ENCODE measurements around the gene CCL7.
A peak's percentile ranks its signal among the peaks of the same experiment; 100 is the strongest.

The CCL7 gene

DNA sequence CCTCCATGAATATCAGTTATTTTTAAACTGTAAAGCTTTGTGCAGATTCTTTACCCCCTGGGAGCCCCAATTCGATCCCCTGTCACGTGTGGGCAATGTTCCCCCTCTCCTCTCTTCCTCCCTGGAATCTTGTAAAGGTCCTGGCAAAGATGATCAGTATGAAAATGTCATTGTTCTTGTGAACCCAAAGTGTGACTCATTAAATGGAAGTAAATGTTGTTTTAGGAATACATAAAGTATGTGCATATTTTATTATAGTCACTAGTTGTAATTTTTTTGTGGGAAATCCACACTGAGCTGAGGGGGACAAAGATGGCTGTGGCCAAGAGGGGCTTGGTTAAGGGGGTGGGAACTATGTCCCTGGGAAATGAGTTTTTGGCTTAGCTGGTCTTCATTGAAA lies 17.9 kb downstream of the CCL7 start:
- DNase-seq (ENCODE audit: low spot score): no peak

- DNase-seq (ENCODE audit: low spot score): no peak
Measured at GRCh38 chr17:34290586-34290985, 20.6 kb downstream of the CCL7 start.

DNA sequence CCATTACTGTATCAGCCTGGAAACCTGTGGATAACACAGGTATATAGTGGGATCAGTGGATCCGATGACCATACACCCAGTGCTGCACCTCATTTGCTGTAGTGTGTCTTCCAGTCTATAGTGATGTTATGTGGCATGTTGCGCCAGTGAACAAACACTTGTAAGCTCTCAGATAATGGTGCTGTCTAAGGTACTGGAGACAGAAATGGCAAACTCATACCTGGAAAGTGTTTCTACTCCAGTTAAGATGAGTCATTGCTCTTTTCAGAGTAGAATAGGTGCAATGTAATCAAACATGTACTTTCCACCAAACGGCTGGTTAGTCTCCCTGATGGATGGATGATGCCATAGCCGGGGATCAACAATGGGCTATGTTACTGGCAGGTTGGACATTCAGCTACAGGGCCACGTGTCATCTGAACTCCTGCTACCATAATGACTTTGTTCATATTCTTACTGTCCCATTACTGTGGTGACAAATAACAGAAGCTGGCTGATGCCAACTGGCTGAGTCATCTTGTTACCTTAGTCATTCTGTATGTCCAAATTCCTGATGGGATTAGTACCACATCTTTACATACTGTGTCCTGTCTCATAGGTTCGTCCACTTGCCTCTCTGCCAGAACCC lies 21.8 kb downstream of the CCL7 start:
- DNase-seq (ENCODE audit: low spot score): no peak

DNA sequence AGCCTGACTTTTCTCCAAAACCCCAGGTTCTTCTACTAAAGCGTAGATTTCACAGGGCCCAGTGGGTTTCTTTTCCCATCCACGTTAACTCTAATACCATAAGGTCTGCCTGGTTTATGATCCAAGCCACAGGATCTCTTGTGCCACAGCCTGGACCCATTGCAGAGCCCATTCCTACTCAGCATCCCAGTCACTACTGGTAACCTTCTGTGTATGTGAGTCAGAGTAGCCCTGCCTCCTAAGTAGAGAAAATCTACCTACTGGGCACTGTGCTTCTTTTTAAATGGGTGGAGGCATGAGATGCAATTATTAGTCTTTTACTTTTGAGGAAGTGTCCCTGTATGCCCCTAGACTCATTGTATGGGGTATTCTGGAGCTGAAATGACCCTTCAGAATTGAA lies 29.0 kb downstream of the CCL7 start:
- DNase-seq (ENCODE audit: low spot score): no peak

DNA sequence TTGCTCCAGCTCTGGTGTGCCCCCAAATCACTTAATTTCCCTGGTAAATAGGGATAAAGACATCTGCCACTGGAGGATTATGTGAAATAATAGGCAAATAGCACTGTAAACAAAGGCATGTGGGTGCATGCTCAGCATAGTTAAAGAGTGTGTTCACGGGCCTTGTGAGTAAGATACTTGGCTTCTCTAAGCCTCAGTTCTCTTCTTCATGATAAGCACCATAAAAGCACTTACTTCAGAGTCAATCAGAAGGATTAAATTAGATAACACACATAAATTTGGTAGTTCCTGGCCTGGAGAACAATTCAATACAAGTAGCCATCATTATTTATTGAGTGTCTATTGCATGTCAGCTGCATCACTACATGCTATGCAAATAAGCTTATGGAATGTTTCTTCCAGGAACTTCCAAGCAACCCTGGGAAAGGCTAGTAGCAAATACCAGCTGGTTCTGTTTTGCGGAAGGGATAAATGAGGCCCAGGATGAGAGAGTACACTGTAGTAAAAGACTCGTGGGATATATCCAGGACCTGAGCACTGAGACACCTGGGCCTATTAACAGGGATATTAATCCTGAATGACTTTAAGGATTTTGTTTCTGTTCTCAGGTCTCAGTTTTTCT lies 30.0 kb downstream of the CCL7 start:
- no peak for DNase-seq (ENCODE audit: low spot score)

- DNase-seq (ENCODE audit: low spot score): no peak
Measured at GRCh38 chr17:34300652-34301370, 30.8 kb downstream of the CCL7 start.

DNA sequence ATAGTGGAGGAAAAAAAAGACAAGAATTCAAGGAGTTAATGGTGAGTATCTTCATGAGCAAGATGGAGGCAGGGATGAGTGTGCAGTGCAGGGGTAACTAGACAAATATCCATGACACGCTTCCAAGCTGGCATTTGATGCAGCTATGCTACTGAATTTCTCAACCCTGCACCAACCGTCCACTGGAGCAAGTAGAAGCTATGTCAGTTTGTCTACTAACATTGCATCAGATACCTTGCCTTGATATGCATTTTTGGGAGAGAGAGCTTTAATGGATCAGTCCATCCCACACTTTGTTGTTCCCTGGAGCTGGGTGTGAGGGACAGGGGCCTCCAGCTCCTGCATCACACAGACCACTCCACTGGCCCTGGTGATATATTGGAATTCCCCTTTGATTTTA lies 32.0 kb downstream of the CCL7 start:
- DNase-seq (ENCODE audit: low spot score): no peak

- no peak for DNase-seq (ENCODE audit: low spot score)
Measured at GRCh38 chr17:34302636-34303035, 32.6 kb downstream of the CCL7 start.

GRCh38 chr17:34303606-34304005 lies 33.6 kb downstream of the CCL7 start:
- no peak for DNase-seq (ENCODE audit: low spot score)

DNA sequence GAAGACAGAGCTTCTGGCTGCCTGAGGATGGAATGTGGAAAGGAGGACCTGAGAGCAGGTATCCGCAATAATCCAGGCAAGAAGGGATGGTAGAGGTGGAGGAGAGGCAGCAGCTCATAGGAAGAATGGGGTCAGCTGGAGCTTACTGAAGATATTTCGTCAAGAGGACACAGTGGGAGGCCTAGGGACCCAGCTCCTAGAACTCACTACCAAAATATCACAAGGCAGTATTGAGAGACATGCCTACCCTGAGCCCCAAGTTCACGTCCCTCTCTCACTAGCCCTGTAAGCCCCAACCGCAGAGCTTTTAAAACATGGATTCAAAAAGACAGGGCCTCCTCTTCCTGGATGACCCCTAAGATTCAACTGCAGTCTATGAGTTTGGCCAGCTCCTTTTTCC lies 35.0 kb downstream of the CCL7 start:
- DNase-seq (ENCODE audit: low spot score): no peak

GRCh38 chr17:34305606-34306005 lies 35.6 kb downstream of the CCL7 start:
- DNase-seq (ENCODE audit: low spot score): no peak

GRCh38 chr17:34306466-34306865 lies 36.4 kb downstream of the CCL7 start:
- peak; percentile 42 for DNase-seq (ENCODE audit: low spot score)

GRCh38 chr17:34307110-34307509 lies 37.1 kb downstream of the CCL7 start:
- no peak for DNase-seq (ENCODE audit: low spot score)

DNA sequence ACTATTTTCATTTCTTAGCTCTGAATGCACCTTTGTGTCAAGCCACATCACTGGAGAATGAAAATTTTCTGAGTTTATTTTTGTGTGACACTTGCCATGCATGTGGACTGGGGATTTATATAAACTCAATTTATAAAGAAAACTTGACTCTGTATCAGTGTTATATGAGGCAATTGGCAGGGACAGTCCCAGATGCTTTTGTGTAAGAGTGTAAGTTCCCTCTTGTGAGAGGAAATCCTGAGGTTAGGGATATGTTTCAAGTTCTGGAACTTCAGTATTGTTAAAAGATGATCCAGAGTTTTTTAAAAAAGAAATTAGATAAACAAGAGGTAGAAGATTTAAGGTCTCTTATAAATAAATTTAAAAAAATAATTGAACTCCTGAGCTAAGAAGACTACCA lies 38.4 kb downstream of the CCL7 start:
- no peak for DNase-seq (ENCODE audit: low spot score)

DNA sequence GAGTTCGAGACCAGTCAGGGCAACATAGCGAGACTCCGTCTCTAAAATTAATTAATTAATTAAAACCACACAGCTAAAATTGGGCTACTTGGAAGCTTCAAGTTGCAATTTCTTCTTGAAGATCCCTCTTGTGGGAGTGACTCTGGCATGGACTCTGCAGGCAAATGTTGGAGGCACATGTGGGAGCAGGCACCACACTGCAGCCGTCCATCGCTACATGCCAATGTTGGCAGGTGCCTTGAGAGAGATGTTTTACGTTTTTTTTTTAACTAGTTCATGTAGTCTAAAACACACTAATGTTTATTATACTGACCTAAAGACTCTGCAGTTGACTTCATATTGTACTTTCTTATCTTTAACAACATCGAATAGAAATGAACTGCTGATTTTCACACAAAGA lies 41.3 kb downstream of the CCL7 start:
- no peak for DNase-seq (ENCODE audit: low spot score)

DNA sequence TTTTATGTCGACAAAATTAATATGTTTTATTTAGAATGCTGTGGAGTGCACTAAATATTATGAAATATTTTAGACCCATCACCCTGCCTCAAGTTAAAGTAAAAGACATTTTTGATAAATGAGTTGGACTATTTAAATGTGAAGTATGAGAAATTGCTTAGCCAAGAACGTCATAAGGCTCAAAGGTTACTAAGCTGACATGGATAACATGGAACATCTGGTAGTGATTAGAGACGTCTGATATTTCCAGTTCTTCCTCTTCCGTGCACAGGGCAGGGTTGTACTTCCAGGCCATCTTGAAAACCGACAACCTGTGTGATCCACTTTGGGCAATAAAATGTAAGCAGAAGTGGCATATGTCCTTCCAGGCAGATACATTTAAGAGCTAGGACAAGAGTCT lies 42.1 kb downstream of the CCL7 start:
- no peak for DNase-seq (ENCODE audit: low spot score)

DNA sequence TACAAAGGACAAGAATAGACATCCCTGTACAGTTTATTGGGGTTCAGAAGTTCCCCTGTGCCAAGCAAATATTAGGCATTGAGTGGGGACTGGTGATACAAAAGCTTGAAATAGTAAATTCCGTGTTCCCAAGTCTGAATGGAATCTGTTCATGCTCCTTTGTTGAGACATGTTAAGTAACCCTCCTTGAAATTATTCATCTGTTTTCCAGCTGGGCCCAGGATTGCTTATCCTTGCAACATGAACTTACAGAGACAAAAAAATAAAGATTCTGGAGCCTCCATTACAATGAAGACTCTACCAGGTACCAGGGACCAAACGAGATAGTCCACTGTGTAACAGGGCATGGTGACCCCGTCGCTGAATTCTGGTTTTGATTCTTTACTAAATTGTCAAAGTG lies 43.1 kb downstream of the CCL7 start:
- DNase-seq (ENCODE audit: low spot score): no peak

DNA sequence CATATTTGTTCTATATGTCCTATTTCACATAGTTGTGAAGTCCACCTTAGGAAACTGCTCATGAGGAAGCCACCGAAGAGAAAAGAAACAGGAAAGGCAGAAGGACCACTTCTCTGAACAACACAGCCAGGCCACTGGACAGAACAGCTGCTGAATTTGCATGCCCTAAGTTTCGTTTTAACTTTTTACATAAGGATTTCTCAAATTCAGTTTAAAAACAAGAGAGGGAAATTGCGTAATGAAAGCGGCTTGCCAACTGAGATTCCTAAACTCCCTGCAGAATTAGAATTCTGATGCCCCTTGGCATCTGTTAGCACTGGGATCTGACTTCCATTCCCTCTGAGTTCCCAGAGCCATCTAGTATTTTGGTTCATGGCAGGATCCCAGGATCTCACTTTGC lies 44.3 kb downstream of the CCL7 start:
- no peak for DNase-seq (ENCODE audit: low spot score)

GRCh38 chr17:34318474-34318873 lies 48.5 kb downstream of the CCL7 start:
- DNase-seq (ENCODE audit: low spot score): no peak

DNA sequence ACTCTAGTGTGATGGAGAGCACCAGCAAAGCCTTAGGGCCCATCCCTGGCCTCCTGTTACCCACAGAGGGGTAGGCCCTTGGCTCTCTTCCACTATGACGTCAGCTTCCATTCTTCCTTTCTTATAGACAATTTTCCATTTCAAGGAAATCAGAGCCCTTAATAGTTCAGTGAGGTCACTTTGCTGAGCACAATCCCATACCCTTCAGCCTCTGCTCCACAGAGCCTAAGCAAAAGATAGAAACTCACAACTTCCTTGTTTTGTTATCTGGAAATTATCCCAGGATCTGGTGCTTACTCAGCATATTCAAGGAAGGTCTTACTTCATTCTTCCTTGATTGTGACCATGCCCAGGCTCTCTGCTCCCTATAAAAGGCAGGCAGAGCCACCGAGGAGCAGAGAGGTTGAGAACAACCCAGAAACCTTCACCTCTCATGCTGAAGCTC lies 49.0 kb downstream of the CCL7 start, which contains the start of gene CCL8:
Gene CCL8 (plus strand): TSS at position 397 of the 445 bp plus-strand sequence. CDS start 67 bp downstream, outside the sequence.
- DNase-seq (ENCODE audit: low spot score): no peak

All from kidney capillary endothelial cell (primary cell).